ENCODE data around the gene ITPR3. TPM values are rescaled to one million over a fixed set of nuclear protein-coding genes. Genes with fewer than 3 reads are reported as not detected.

ITPR3 gene
- total and polyA plus RNA-seq, 4 donors: 0.49 to 2.8 (median 0.71) TPM

DNA sequence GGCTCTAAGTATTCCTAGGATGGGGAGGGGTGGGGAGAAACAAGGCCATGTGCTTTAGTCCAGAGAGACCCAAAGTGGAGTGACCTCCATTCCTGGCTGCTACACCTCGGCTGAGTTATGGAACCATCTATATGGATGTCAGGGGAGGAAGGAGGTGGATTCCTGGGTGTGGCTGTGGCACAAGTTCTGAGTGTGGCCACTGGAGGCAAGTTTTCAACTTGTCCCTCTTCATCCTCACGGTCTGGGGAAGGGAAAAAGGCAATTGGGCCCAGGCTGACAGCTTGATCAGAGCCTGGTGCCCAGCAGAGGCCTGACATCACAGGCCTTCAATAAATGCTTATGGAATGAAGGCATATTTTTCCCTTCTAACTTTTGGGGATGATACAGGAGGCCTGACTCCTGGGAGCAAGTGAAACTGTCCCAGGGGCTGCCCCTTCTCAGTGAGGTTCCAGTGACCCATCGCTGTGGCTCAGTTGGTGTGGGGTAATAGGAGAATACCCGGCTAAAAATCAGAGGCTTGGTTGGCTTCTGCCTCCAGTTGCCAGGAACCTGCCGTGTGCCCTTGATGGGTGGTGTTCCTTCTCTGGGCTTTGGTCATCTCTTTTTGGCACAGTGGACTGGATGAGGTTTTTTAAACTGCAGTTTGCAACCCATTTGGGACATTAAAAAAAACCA, 1.8 kb upstream of the ITPR3 start:
- Histone ChIP-seq H3K9me3 (ENCODE audit: control insufficient read depth in 4 of 4, low read length in 3 of 4) (no peaks in the 10 kb centered on the region), H3K4me1 (ENCODE audit: control insufficient read depth in 4 of 4, insufficient read depth in 4 of 4, low read length in 3 of 4) (peaks cover 7 to 22% (median 10%) of the 10 kb centered on the region in 4 donors), H3K36me3 (ENCODE audit: control insufficient read depth in 4 of 4, insufficient read depth in 3 of 4, low read depth in 1 of 4, low read length in 3 of 4) (no peaks in the 10 kb centered on the region), H3K9ac (ENCODE audit: low read depth in 1 of 2, low read length in 2 of 2) (no peak overlapping the region), H3K4me3 (ENCODE audit: low read depth in 1 of 3, low read length in 3 of 3) (no peak overlapping the region), H3K27me3 (ENCODE audit: control insufficient read depth in 4 of 4, insufficient read depth in 4 of 4, low read length in 3 of 4) (no peaks in the 10 kb centered on the region), H3K27ac (ENCODE audit: low read depth in 1 of 2, low read length in 2 of 2) (no peak overlapping the region)
- WGBS: 63% methylated on average over 5 of the region's 5 CpGs
- DNase-seq (ENCODE audit: low spot score): no peak
- no peak for TF ChIP-seq REST (IDR thresholded peaks at IDR 0.05)
- TF ChIP-seq NR2F2 (IDR thresholded peaks at IDR 0.05): no peak
- no peak for TF ChIP-seq RAD21 (IDR thresholded peaks at IDR 0.05)
- no peak for TF ChIP-seq FOXA2 (IDR thresholded peaks at IDR 0.05)
- TF ChIP-seq HNF4A (conservative IDR thresholded peaks at IDR 0.05): no peak
- TF ChIP-seq EGR1 (IDR thresholded peaks at IDR 0.05; ENCODE audit: low read depth in 2 of 2): no peak
- TF ChIP-seq YY1 (IDR thresholded peaks at IDR 0.05): no peak
- TF ChIP-seq, protein P1, sequence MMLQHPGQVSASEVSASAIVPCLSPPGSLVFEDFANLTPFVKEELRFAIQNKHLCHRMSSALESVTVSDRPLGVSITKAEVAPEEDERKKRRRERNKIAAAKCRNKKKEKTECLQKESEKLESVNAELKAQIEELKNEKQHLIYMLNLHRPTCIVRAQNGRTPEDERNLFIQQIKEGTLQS (IDR thresholded peaks at IDR 0.05): no peak
- TF ChIP-seq GABPA (IDR thresholded peaks at IDR 0.05 in 1 of 2, conservative IDR thresholded peaks at IDR 0.05 in 1 of 2): no peak
- no peak for TF ChIP-seq HNF4G (IDR thresholded peaks at IDR 0.05)
- no peak for TF ChIP-seq FOXA1 (IDR thresholded peaks at IDR 0.05)
- TF ChIP-seq JUND (IDR thresholded peaks at IDR 0.05): no peak
- no peak for TF ChIP-seq RXRA (IDR thresholded peaks at IDR 0.05)
- no peak for TF ChIP-seq TAF1 (conservative IDR thresholded peaks at IDR 0.05)
- TF ChIP-seq, protein P2, sequence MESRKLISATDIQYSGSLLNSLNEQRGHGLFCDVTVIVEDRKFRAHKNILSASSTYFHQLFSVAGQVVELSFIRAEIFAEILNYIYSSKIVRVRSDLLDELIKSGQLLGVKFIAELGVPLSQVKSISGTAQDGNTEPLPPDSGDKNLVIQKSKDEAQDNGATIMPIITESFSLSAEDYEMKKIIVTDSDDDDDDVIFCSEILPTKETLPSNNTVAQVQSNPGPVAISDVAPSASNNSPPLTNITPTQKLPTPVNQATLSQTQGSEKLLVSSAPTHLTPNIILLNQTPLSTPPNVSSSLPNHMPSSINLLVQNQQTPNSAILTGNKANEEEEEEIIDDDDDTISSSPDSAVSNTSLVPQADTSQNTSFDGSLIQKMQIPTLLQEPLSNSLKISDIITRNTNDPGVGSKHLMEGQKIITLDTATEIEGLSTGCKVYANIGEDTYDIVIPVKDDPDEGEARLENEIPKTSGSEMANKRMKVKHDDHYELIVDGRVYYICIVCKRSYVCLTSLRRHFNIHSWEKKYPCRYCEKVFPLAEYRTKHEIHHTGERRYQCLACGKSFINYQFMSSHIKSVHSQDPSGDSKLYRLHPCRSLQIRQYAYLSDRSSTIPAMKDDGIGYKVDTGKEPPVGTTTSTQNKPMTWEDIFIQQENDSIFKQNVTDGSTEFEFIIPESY (IDR thresholded peaks at IDR 0.05): no peak
- no peak for TF ChIP-seq SP1 (IDR thresholded peaks at IDR 0.05)
- TF ChIP-seq CTCF (IDR thresholded peaks at IDR 0.05; ENCODE audit: low read depth, low read length, missing input control): no peak
